HCT116 (cell line): Measurements from ENCODE around the gene ZBED2. TPM values are rescaled to one million over a fixed set of nuclear protein-coding genes. Genes with fewer than 3 reads are reported as not detected.
A peak's percentile ranks its signal among the peaks of the same experiment; 100 is the strongest.

Experiments used
- ATAC-seq: fragments of 200-7000 bp; cut with Tn5 transposase; 2 replicates; pipeline ENCODE4 v1.9.1; 2020; ENCODE audit warnings: mild to moderate bottlenecking, moderate library complexity
- BruUV-seq: library from RNA; stranded (reverse); fragments of 400-500 nt; replicated peaks from 2 replicates; lab custom pipeline; 2021; lab: Mats Ljungman, UMichigan
- CTCF ChIA-PET: fragments of 300-600 bp; sonication (Branson Sonifier 250); formaldehyde crosslinking; loops from one replicate; lab custom pipeline; 2021; ENCODE audit warnings: antibody characterized with exemption; lab: Charles Lee
- POLR2A ChIA-PET: fragments of 300-600, 350-600 bp; sonication (Branson Sonifier 250); formaldehyde crosslinking; loops from one replicate; lab custom pipeline; 2021; ENCODE audit warnings: antibody characterized with exemption; lab: Charles Lee
- RAD21 ChIA-PET, 2 experiments: fragments of 300-600 bp; sonication (Branson Sonifier 250); formaldehyde crosslinking; loops; one replicate each; lab custom pipeline; 2023; ENCODE audit warnings: low total read pairs in 2 of 2; ENCODE audit not compliant: uncharacterized antibody in 2 of 2, unreplicated experiment in 2 of 2, low non-redundant PET in 1 of 2; lab: Charles Lee
- DNase-seq: peaks from one replicate; pipeline ENCODE4 v3.0.0-alpha.2; 2010; ENCODE audit warnings: low read depth, low spot score
- H2AFZ ChIP-seq: fragments of 200-600 bp; shearing (Covaris generic), sonication (generic); 2 replicates; pipeline ENCODE4 v1.6.1; 2017; ENCODE audit warnings: low read depth, mixed run types, mixed read lengths, antibody characterized with exemption, low read length; ENCODE audit not compliant: poor library complexity, severe bottlenecking
- H3K27ac ChIP-seq: 2 replicates; pipeline ENCODE4 v1.5.1; 2012; ENCODE audit warnings: low read depth, low read length
- H3K27me3 ChIP-seq: fragments of 200-600 bp; sonication (generic); 2 replicates; pipeline ENCODE4 v1.6.1; 2016; ENCODE audit warnings: mixed run types, low read length, mixed read lengths; ENCODE audit not compliant: insufficient read depth
- H3K36me3 ChIP-seq, 2 experiments: fragments of 200-500 bp in 1 of 2; fragments of 200-600 bp in 1 of 2; sonication (Bioruptor generic) in 1 of 2; sonication (generic) in 1 of 2; 2 replicates each; pipeline versions ENCODE4 v1.5.1 to v1.6.1; 2014 to 2016; ENCODE audit warnings: low read length in 2 of 2, inconsistent platforms in 1 of 2, mixed read lengths in 1 of 2, mixed run types in 1 of 2; ENCODE audit not compliant: insufficient read depth in 2 of 2, control insufficient read depth in 1 of 2
- H3K4me1 ChIP-seq, 2 experiments: fragments of 200-600 bp in 1 of 2; sonication (generic) in 1 of 2; 2 replicates each; pipeline versions ENCODE4 v1.5.1 to v1.6.1; 2012 to 2017; ENCODE audit warnings: low read length in 2 of 2, inconsistent platforms in 1 of 2, mild to moderate bottlenecking in 1 of 2, mixed read lengths in 1 of 2, mixed run types in 1 of 2, moderate library complexity in 1 of 2; ENCODE audit not compliant: insufficient read depth in 2 of 2, control insufficient read depth in 1 of 2
- H3K4me2 ChIP-seq: fragments of 200-600 bp; sonication (generic); 2 replicates; pipeline ENCODE4 v1.6.1; 2017; ENCODE audit warnings: mixed run types, low read length, mixed read lengths
- H3K4me3 ChIP-seq, 2 experiments: fragments of 200-600 bp in 1 of 2; sonication (generic) in 1 of 2; replicated peaks in 1 of 2; 2 replicates each; pipeline ENCODE4 v1.5.1; 2011 to 2016; ENCODE audit warnings: low read length in 2 of 2, control low read depth in 1 of 2, low read depth in 1 of 2, mild to moderate bottlenecking in 1 of 2, mixed read lengths in 1 of 2, mixed run types in 1 of 2
- H3K79me2 ChIP-seq: fragments of 200-600 bp; sonication (generic); 2 replicates; pipeline ENCODE4 v1.6.1; 2017; ENCODE audit warnings: mild to moderate bottlenecking, mixed run types, low read length, moderate library complexity, mixed read lengths; ENCODE audit not compliant: insufficient read depth
- H3K9ac ChIP-seq: fragments of 200-600 bp; sonication (generic); 2 replicates; pipeline ENCODE4 v1.6.1; 2016; ENCODE audit warnings: low read length, mixed read lengths
- H3K9me2 ChIP-seq: fragments of 200-600 bp; sonication (generic), shearing (Covaris generic); 2 replicates; pipeline ENCODE4 v1.6.1; 2017; ENCODE audit warnings: mixed run types, mild to moderate bottlenecking, moderate library complexity; ENCODE audit not compliant: insufficient read depth
- H3K9me3 ChIP-seq, 2 experiments: fragments of 200-500 bp in 1 of 2; fragments of 200-600 bp in 1 of 2; sonication (Bioruptor generic) in 1 of 2; sonication (generic) in 1 of 2; 2 replicates each; pipeline ENCODE4 v1.6.1; 2014 to 2017; ENCODE audit warnings: low read length in 2 of 2, mixed read lengths in 2 of 2, inconsistent platforms in 1 of 2, low read depth in 1 of 2, mild to moderate bottlenecking in 1 of 2, mixed run types in 1 of 2, moderate library complexity in 1 of 2; ENCODE audit not compliant: control insufficient read depth in 1 of 2, insufficient read depth in 1 of 2
- H4K20me1 ChIP-seq: fragments of 200-600 bp; sonication (generic), shearing (Covaris generic); 2 replicates; pipeline ENCODE4 v1.6.1; 2017; ENCODE audit warnings: mixed run types, mild to moderate bottlenecking, moderate library complexity; ENCODE audit not compliant: insufficient read depth
- ATF3 ChIP-seq: IDR thresholded peaks from 2 replicates; pipeline ENCODE4 v1.6.1; 2012
- CBX3 ChIP-seq: IDR thresholded peaks from 2 replicates; pipeline ENCODE4 v1.6.1; 2012; ENCODE audit warnings: low read depth
- EGR1 ChIP-seq: IDR thresholded peaks from 2 replicates; pipeline ENCODE4 v1.6.1; 2012; ENCODE audit warnings: low read depth
- ELF1 ChIP-seq: IDR thresholded peaks from 2 replicates; pipeline ENCODE4 v1.6.1; 2012; ENCODE audit warnings: low read depth, borderline replicate concordance
- EZH2 ChIP-seq: fragments of 200-600 bp; sonication (generic); IDR thresholded peaks from 2 replicates; pipeline ENCODE4 v1.6.1; 2017; ENCODE audit warnings: antibody characterized with exemption, mixed run types
- EZH2phosphoT487 ChIP-seq: fragments of 200-600 bp; IDR thresholded peaks from 2 replicates; pipeline ENCODE4 v1.6.1; 2018; ENCODE audit warnings: antibody characterized with exemption, borderline replicate concordance
- FOSL1 ChIP-seq: IDR thresholded peaks from 2 replicates; pipeline ENCODE4 v1.6.1; 2012; ENCODE audit warnings: low read depth
- JUND ChIP-seq: IDR thresholded peaks from 2 replicates; pipeline ENCODE4 v1.6.1; 2012
- MAX ChIP-seq: IDR thresholded peaks from 2 replicates; pipeline ENCODE4 v1.6.1; 2012
- POLR2A ChIP-seq: IDR thresholded peaks from 2 replicates; pipeline ENCODE4 v1.7.0; 2011; ENCODE audit warnings: borderline replicate concordance; ENCODE audit not compliant: insufficient read depth, insufficient read length; ENCODE audit errors: extremely low read depth
- POLR2AphosphoS5 ChIP-seq: IDR thresholded peaks from 2 replicates; pipeline ENCODE4 v1.6.1; 2011; ENCODE audit warnings: mild to moderate bottlenecking, low read depth, low read length, moderate library complexity
- RAD21 ChIP-seq: IDR thresholded peaks from 2 replicates; pipeline ENCODE4 v1.6.1; 2012; ENCODE audit warnings: low read depth, mild to moderate bottlenecking
- REST ChIP-seq: IDR thresholded peaks from 2 replicates; pipeline ENCODE4 v1.6.1; 2012; ENCODE audit warnings: low read depth
- SIN3A ChIP-seq: IDR thresholded peaks from 2 replicates; pipeline ENCODE4 v1.6.1; 2012; ENCODE audit warnings: low read depth
- SP1 ChIP-seq: IDR thresholded peaks from 2 replicates; pipeline ENCODE4 v1.6.1; 2012; ENCODE audit warnings: low read depth
- SRF ChIP-seq: IDR thresholded peaks from 2 replicates; pipeline ENCODE4 v1.6.1; 2012; ENCODE audit warnings: low read depth
- TCF7L2 ChIP-seq: IDR thresholded peaks from 2 replicates; pipeline ENCODE4 v1.7.0; 2011; ENCODE audit warnings: borderline replicate concordance, inconsistent platforms; ENCODE audit not compliant: insufficient read depth, insufficient read length; ENCODE audit errors: extremely low read depth
- YY1 ChIP-seq: IDR thresholded peaks from 2 replicates; pipeline ENCODE4 v1.6.1; 2011; ENCODE audit warnings: low read length, low read depth, moderate library complexity, mild to moderate bottlenecking; ENCODE audit not compliant: insufficient replicate concordance; ENCODE audit errors: extremely low read depth
- ZFX ChIP-seq: fragments of 450-650 bp; IDR thresholded peaks from 2 replicates; pipeline ENCODE4 v1.6.1; 2017
- ZNF274 ChIP-seq: fragments of 200-500 bp; sonication (Bioruptor generic); IDR thresholded peaks from 2 replicates; pipeline ENCODE4 v1.6.1; 2014; ENCODE audit warnings: mild to moderate bottlenecking, low read depth, low read length, inconsistent platforms
- intact Hi-C: fragments of 100-400 bp; cut with micrococcal nuclease; formaldehyde crosslinking; loops from 2 replicates; pipeline ENCODE4 v1.10.0; 2022
- total RNA-seq: library from RNA; stranded (reverse); gene quantifications from one replicate; pipeline ENCODE4 v1.2.1, GENCODE V29; 2021; ENCODE audit not compliant: unreplicated experiment

Gene ZBED2
- total RNA-seq, 1 experiment from 2014 or later = 16.1 TPM

GRCh38 chr3:111594781-111595180 is 365 bp downstream of the ZBED2 start:
- BruUV-seq = TSS peak; percentile 81
- Histone ChIP-seq H3K79me2 (peaks cover 26% of the 10 kb centered on the region), H4K20me1 (no peaks in the 10 kb centered on the region), H3K27ac (peak overlapping the region; percentile 60), H3K27me3 (no peaks in the 10 kb centered on the region), H3K9ac (peak overlapping the region; percentile 52), H2AFZ (no peak overlapping the region), H3K9me3 (no peaks in the 10 kb centered on the region), H3K4me1 (peaks cover 28 to 63% of the 10 kb centered on the region in 2 experiments), H3K36me3 (no peaks in the 10 kb centered on the region)
- no peak for DNase-seq
- ChIA-PET RAD21 (no interaction called here), POLR2A (no interaction called here), CTCF (no interaction called here)
- peak; percentile 59 for ATAC-seq
- TF ChIP-seq ATF3 (no peak), MAX (no peak), SRF (no peak), CBX3 (no peak), FOSL1 (no peak), ZNF274 (no peak), REST (no peak), RAD21 (no peak), POLR2AphosphoS5 (no peak), EGR1 (no peak), EZH2phosphoT487 (no peak), POLR2A (no peak), TCF7L2 (no peak), ELF1 (no peak), EZH2 (no peak), SP1 (no peak), JUND (no peak), YY1 (no peak), SIN3A (no peak), ZFX (no peak)
- TF ChIP-seq, all 23 proteins: peak for 0
- intact Hi-C loops = loop anchor here (10.0 kb wide), 1 partner anchor 280 kb away; no protein-coding TSS in a partner anchor
- H3K9me2 ChIP-seq = no peaks in the 10 kb centered on the region
- H3K4me3 ChIP-seq = peak overlapping the region; percentile 2 to 44
- peak overlapping the region; percentile 67 for H3K4me2 ChIP-seq
